K562 (cell line): ENCODE results near the gene MORF4L1. TPM values are rescaled to one million over a fixed set of nuclear protein-coding genes. Genes with fewer than 3 reads are reported as not detected.
A peak's percentile ranks its signal among the peaks of the same experiment; 100 is the strongest.

ENCODE experiments used
- CHD4 ChIP-seq: fragments of 200-600 bp; sonication (generic); IDR thresholded peaks from 3 replicates; pipeline ENCODE4 v1.6.1; 2012; ENCODE audit warnings: low read depth, mild to moderate bottlenecking, mixed read lengths, low read length, inconsistent platforms; ENCODE audit not compliant: insufficient read depth, insufficient replicate concordance, poor library complexity, severe bottlenecking
- CHD7 ChIP-seq: fragments of 200-600 bp; sonication (generic); IDR thresholded peaks from one replicate; pipeline ENCODE4 v1.6.1; 2012; ENCODE audit warnings: mild to moderate bottlenecking, low read depth, low read length, inconsistent platforms
- DLX4 ChIP-seq: fragments of 250-450 bp; sonication (Bioruptor Pico); IDR thresholded peaks from 2 replicates; pipeline ENCODE4 v1.6.1; 2021; ENCODE audit warnings: mild to moderate bottlenecking
- EGR1 ChIP-seq: fragments of 450-650 bp; conservative IDR thresholded peaks from 2 replicates; pipeline ENCODE4 v1.6.1; 2017; ENCODE audit warnings: mild to moderate bottlenecking
- FIP1L1 ChIP-seq: fragments of 200-400 bp; formaldehyde crosslinking; IDR thresholded peaks from 2 replicates; pipeline ENCODE4 v1.6.1; 2018; ENCODE audit warnings: mild to moderate bottlenecking, low read depth, low read length; ENCODE audit not compliant: poor library complexity, severe bottlenecking
- HMBOX1 ChIP-seq: sonication (generic); IDR thresholded peaks from 2 replicates; pipeline ENCODE4 v1.6.1; 2016
- MCM7 ChIP-seq, 2 experiments: fragments of 450-650 bp; IDR thresholded peaks; 2 replicates each; pipeline ENCODE4 v1.6.1; 2016 to 2018
- NFE2 ChIP-seq: IDR thresholded peaks from 2 replicates; pipeline ENCODE4 v1.6.1; 2014; ENCODE audit warnings: antibody characterized with exemption, low read depth
- NFIX ChIP-seq: fragments of 250-450 bp; sonication (Bioruptor Pico); IDR thresholded peaks from 2 replicates; pipeline ENCODE4 v1.4.0; 2020; ENCODE audit warnings: low read depth, mild to moderate bottlenecking, moderate library complexity
- PREB ChIP-seq: sonication (generic); formaldehyde crosslinking; IDR thresholded peaks from 2 replicates; pipeline ENCODE4 v1.8.1; 2023; ENCODE audit warnings: mild to moderate bottlenecking, missing genetic modification reagents
- PTRF ChIP-seq: fragments of 450-650 bp; IDR thresholded peaks from 2 replicates; pipeline ENCODE4 v1.6.1; 2016; ENCODE audit warnings: mild to moderate bottlenecking, missing genetic modification characterization, missing compliant biosample characterization
- SNRNP70 ChIP-seq: fragments of 200-400 bp; formaldehyde crosslinking; optimal IDR thresholded peaks from 2 replicates; pipeline ENCODE3; 2017; ENCODE audit warnings: low read depth, low read length
- ZNF24 ChIP-seq: fragments of 450-650 bp; IDR thresholded peaks from 2 replicates; pipeline ENCODE4 v1.6.1; 2016
- ZNF583 ChIP-seq: fragments of 250-450 bp; sonication (Bioruptor Pico); IDR thresholded peaks from 2 replicates; pipeline ENCODE4 v1.4.0; 2020
- ZNF79 ChIP-seq: fragments of 250-450 bp; sonication (Bioruptor Pico); IDR thresholded peaks from 2 replicates; pipeline ENCODE4 v1.4.0; 2020; ENCODE audit warnings: low read depth, mild to moderate bottlenecking, moderate library complexity
- polyA plus RNA-seq, 8 experiments: library from polyadenylated mRNA; depleted of rRNA in 4 of 8; stranded (reverse) in 5 of 8; unstranded in 3 of 8; fragments of >200 nt; fragmentation: Nextera tagmentation in 2 of 8; fragmentation: Illumina TruSeq in 1 of 8; extraction: Ambion mirVana in 2 of 8; extraction: Trizol in 1 of 8; gene quantifications; 2 replicates each; pipeline versions ENCODE4 v1.2.1 to v1.2.3, GENCODE V29; 2011 to 2014; ENCODE audit warnings: inconsistent platforms in 1 of 8, missing spikeins in 1 of 8
- total RNA-seq, 7 experiments: library from RNA; depleted of rRNA in 6 of 7; stranded (reverse); fragments of >200 nt in 6 of 7; fragmentation: Illumina TruSeq in 2 of 7; extraction: Trizol in 2 of 7; gene quantifications; 2 replicates each; pipeline versions ENCODE4 v1.2.1 to v1.2.3, GENCODE V29; 2011 to 2021; ENCODE audit warnings: low replicate concordance in 1 of 7

The MORF4L1 gene
- total and polyA plus RNA-seq, 9 of the 15 experiments (the other 6 are each of a cell fraction or from before 2014, with no cell fraction given), result 127 to 615 (median 281) TPM

GRCh38 chr15:78909791-78910228 is 37.1 kb downstream of the MORF4L1 start (continued):
- TF ChIP-seq ZNF583 (CRISPR knock-in tag) (no peak), EGR1 (peak; percentile 72), NFIX (CRISPR knock-in tag) (no peak), ZNF79 (CRISPR knock-in tag) (no peak), MCM7 (IDR thresholded peaks at IDR 0.05) (no peak), FIP1L1 (no peak), NFE2 (no peak), CHD4 (no peak), PTRF (no peak), PREB (CRISPR knock-in tag) (no peak), SNRNP70 (no peak), HMBOX1 (no peak), DLX4 (CRISPR knock-in tag) (no peak), CHD7 (no peak), ZNF24 (no peak)
